ENCODE data around the gene SH2B3. TPM values are rescaled to one million over a fixed set of nuclear protein-coding genes. Genes with fewer than 3 reads are reported as not detected.

Gene SH2B3
- total RNA-seq, 1 experiment from 2014 or later: 99.7 TPM

GRCh38 chr12:111427417-111428074 lies 21.8 kb downstream of the SH2B3 start:
- DNase-seq (ENCODE audit: low read depth): no peak

GRCh38 chr12:111428081-111428727 lies 22.5 kb downstream of the SH2B3 start:
- DNase-seq (ENCODE audit: low read depth): no peak

- DNase-seq (ENCODE audit: low read depth): no peak
Observed at GRCh38 chr12:111428728-111429175, 23.0 kb downstream of the SH2B3 start.

- no peak for DNase-seq (ENCODE audit: low read depth)
Observed at GRCh38 chr12:111429828-111430432, 24.2 kb downstream of the SH2B3 start.

GRCh38 chr12:111430433-111431353 lies 25.0 kb downstream of the SH2B3 start:
- DNase-seq (ENCODE audit: low read depth): no peak

- no peak for DNase-seq (ENCODE audit: low read depth)
Observed at GRCh38 chr12:111431772-111432171, 26.0 kb downstream of the SH2B3 start.

- DNase-seq (ENCODE audit: low read depth): no peak
Observed at GRCh38 chr12:111434049-111434448, 28.3 kb downstream of the SH2B3 start.

GRCh38 chr12:111434680-111435338 lies 29.1 kb downstream of the SH2B3 start:
- DNase-seq (ENCODE audit: low read depth): peak; percentile 85

GRCh38 chr12:111435661-111436201 lies 30.0 kb downstream of the SH2B3 start:
- DNase-seq (ENCODE audit: low read depth): peak; percentile 59

GRCh38 chr12:111436266-111436665 lies 30.5 kb downstream of the SH2B3 start:
- no peak for DNase-seq (ENCODE audit: low read depth)

GRCh38 chr12:111436811-111437210 lies 31.1 kb downstream of the SH2B3 start:
- no peak for DNase-seq (ENCODE audit: low read depth)

- DNase-seq (ENCODE audit: low read depth): peak; percentile 87
Observed at GRCh38 chr12:111437816-111438454, 32.2 kb downstream of the SH2B3 start.

GRCh38 chr12:111438481-111438880 lies 32.8 kb downstream of the SH2B3 start:
- DNase-seq (ENCODE audit: low read depth): peak; percentile 72

GRCh38 chr12:111439657-111440151 lies 34.0 kb downstream of the SH2B3 start:
- no peak for DNase-seq (ENCODE audit: low read depth)

GRCh38 chr12:111440152-111440551 lies 34.4 kb downstream of the SH2B3 start:
- no peak for DNase-seq (ENCODE audit: low read depth)

GRCh38 chr12:111440631-111441030 lies 34.9 kb downstream of the SH2B3 start:
- no peak for DNase-seq (ENCODE audit: low read depth)

GRCh38 chr12:111441107-111441928 lies 35.6 kb downstream of the SH2B3 start:
- DNase-seq (ENCODE audit: low read depth): no peak

GRCh38 chr12:111442301-111443045 lies 36.8 kb downstream of the SH2B3 start:
- no peak for DNase-seq (ENCODE audit: low read depth)

- DNase-seq (ENCODE audit: low read depth): no peak
Observed at GRCh38 chr12:111443086-111443485, 37.4 kb downstream of the SH2B3 start.
